Measurements from ENCODE around the gene SFRP5. TPM values are rescaled to one million over a fixed set of nuclear protein-coding genes. Genes with fewer than 3 reads are reported as not detected.

The SFRP5 gene
- polyA plus RNA-seq, 6 donors from 2014 or later, result not detected

DNA sequence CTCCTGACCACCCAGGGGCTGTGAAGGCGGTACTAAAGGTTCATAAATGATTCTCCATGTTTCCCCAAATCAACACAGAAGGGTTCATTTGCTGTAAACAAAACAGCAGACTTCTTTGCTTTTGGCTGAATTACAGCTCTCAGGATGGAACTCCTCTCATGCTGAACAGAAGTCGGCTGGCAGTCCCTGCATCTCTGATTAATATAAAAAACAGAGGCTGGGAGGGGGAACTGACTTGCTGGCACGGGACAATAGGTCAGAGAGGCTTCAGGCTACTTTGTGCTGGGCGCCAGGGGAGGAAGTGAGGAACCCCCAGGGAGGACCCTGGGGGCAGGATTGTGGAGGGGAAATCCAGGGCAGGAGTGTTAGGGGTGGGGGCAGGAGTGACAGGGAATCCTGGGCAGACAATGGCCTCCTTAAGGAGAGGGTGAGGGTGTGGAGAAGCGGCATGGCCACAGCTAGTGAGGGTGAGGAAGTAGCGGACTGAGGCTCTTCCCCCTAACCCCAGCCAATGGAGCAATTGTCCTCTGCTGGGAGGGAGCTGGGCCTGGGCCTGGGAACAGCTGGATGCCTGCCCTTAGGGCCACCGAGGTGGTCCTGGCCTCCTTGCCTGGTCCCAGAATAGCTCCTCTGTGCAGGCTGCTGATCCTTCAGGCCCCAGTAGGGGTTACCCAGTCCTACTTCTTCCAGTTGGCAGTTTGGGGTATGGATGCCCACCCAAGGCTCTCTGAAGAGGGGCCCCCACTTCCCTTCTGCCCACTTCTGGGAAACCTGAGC, 9.2 kb upstream of the SFRP5 start:
- ATAC-seq (ENCODE audit: low read depth in 2 of 2), result no peak

GRCh38 chr10:97779975-97780374, 8.2 kb upstream of the SFRP5 start:
- Mint-ChIP-seq H3K27ac (no peak overlapping the region), H3K4me1 (no peaks in the 10 kb centered on the region)

More for the DNA sequence above, 9.2 kb upstream of the SFRP5 start:
- H3K27me3 Mint-ChIP-seq, result peaks cover 0 to 6% (median 0%) of the 10 kb centered on the region in 3 donors
- no peak overlapping the region for H3K27ac Mint-ChIP-seq
- no peaks in the 10 kb centered on the region for H3K9me3 Mint-ChIP-seq
- DNase-seq, result no peak
- no peaks in the 10 kb centered on the region for H3K4me1 Mint-ChIP-seq
- H3K4me3 Mint-ChIP-seq, result no peak overlapping the region
- H3K36me3 Mint-ChIP-seq, result no peaks in the 10 kb centered on the region

DNA sequence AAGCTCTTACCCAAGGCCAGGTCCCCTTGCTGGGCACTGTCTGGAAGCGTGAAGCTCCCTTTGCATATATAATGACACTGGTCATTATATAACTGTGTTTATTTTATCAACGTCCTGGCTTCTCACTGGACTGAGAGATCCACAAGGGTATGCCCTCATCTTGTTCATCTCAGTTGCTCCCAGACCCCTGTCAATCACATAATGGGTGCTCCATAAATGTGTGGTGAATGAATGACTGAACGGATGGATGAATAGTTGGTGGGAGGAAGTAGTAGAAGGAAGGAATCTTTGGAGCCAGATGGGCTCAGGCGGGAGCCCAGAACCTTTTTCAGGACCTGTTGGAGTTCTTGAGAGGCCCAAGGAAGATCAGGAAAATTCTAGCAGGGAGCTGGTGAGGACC, 7.7 kb upstream of the SFRP5 start:
- DNase-seq (no peak), ATAC-seq (ENCODE audit: low read depth in 2 of 2) (no peak)
- H3K27ac Mint-ChIP-seq, result no peak overlapping the region
- H3K4me3 Mint-ChIP-seq, result no peak overlapping the region
- H3K36me3 Mint-ChIP-seq, result no peaks in the 10 kb centered on the region
- no peaks in the 10 kb centered on the region for H3K4me1 Mint-ChIP-seq
- no peaks in the 10 kb centered on the region for H3K9me3 Mint-ChIP-seq
- H3K27me3 Mint-ChIP-seq, result peaks cover 0 to 6% (median 0%) of the 10 kb centered on the region in 3 donors

More at GRCh38 chr10:97779975-97780374, 8.2 kb upstream of the SFRP5 start:
- Mint-ChIP-seq H3K36me3 (no peaks in the 10 kb centered on the region), H3K4me3 (no peak overlapping the region), H3K27me3 (peaks cover 0 to 6% (median 0%) of the 10 kb centered on the region in 3 donors), H3K9me3 (no peaks in the 10 kb centered on the region)
- no peak for ATAC-seq (ENCODE audit: low read depth in 2 of 2)
- no peak for DNase-seq

- H3K4me1 Mint-ChIP-seq, result no peaks in the 10 kb centered on the region
- DNase-seq (no peak), ATAC-seq (ENCODE audit: low read depth in 2 of 2) (no peak)
- no peak overlapping the region for H3K4me3 Mint-ChIP-seq
- no peaks in the 10 kb centered on the region for H3K36me3 Mint-ChIP-seq
- H3K27me3 Mint-ChIP-seq, result peaks cover 0 to 10% (median 2%) of the 10 kb centered on the region in 3 donors
- no peaks in the 10 kb centered on the region for H3K9me3 Mint-ChIP-seq
- no peak overlapping the region for H3K27ac Mint-ChIP-seq
Measured at GRCh38 chr10:97778452-97779302, 6.9 kb upstream of the SFRP5 start.

- no peak for ATAC-seq (ENCODE audit: low read depth in 2 of 2)
- Mint-ChIP-seq H3K27ac (peak overlapping the region in 1 of 6 donors; percentile 63), H3K36me3 (no peaks in the 10 kb centered on the region), H3K27me3 (peaks cover 10 to 25% (median 17%) of the 10 kb centered on the region in 3 donors), H3K4me1 (peaks cover 2 to 3% (median 3%) of the 10 kb centered on the region in 3 donors), H3K4me3 (no peak overlapping the region), H3K9me3 (no peaks in the 10 kb centered on the region)
- no peak for DNase-seq
Measured at GRCh38 chr10:97777143-97777542, 5.3 kb upstream of the SFRP5 start.

DNA sequence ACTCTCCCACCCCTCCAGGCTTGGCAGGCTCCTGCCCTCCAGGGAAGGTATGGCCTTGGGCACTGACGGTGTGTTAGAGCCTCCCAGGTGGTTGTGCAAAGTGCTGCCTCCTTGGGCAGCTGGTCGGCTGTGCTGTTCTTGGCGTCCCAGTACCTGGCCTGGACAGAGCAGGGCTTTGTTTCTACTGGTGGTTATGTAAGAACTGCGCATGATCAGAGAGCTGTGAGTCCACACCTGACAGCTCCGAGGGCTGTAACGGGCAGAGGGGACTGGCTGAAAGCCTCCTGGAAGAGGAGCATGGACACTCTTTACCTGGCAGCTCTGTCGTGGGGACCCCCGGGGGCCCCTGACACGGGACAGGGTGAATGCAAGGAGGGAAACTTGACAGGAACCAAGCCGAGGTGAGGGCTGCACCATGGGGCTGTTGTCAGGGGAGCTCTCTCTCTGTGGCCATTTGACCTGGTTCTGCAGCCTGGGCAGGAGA, 3.1 kb upstream of the SFRP5 start:
- H3K4me1 Mint-ChIP-seq, result peaks cover 13 to 21% (median 19%) of the 10 kb centered on the region in 3 donors
- DNase-seq (no peak), ATAC-seq (ENCODE audit: low read depth in 2 of 2) (no peak)
- H3K9me3 Mint-ChIP-seq, result no peaks in the 10 kb centered on the region
- H3K4me3 Mint-ChIP-seq, result no peak overlapping the region
- no peak overlapping the region for H3K27ac Mint-ChIP-seq
- no peaks in the 10 kb centered on the region for H3K36me3 Mint-ChIP-seq
- H3K27me3 Mint-ChIP-seq, result peaks cover 21 to 39% (median 37%) of the 10 kb centered on the region in 3 donors

DNA sequence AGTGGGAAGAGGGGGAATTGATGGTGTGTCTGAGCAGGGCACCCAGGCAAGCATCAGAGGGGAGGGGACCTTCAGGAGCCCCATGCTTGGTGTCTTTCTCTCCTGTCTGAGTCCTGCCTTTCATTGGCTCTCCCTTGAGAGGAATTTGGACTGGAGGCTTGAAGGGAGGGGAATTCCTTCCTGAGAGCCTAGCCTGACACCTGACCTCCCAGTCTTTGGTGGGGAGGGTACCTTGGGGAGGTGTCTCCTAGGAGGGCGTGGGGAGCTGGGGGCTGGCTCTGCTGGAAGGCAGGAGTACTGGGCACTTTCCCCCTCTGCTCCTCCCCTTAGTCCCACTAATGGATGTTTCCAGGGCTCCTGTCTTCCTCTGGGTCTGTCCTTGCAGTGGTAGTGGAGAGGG, 1.3 kb upstream of the SFRP5 start:
- Mint-ChIP-seq H3K4me3 (no peak overlapping the region), H3K36me3 (peaks cover 0 to 2% of the 10 kb centered on the region in 2 donors), H3K4me1 (peaks cover 16 to 21% (median 19%) of the 10 kb centered on the region in 3 donors), H3K27me3 (peaks cover 26 to 56% (median 46%) of the 10 kb centered on the region in 3 donors), H3K9me3 (no peaks in the 10 kb centered on the region), H3K27ac (no peak overlapping the region)
- ATAC-seq (ENCODE audit: low read depth in 2 of 2) (no peak), DNase-seq (no peak)

- Mint-ChIP-seq H3K4me1 (peaks cover 19 to 21% (median 20%) of the 10 kb centered on the region in 3 donors), H3K27me3 (peaks cover 26 to 60% (median 46%) of the 10 kb centered on the region in 3 donors), H3K9me3 (no peaks in the 10 kb centered on the region), H3K4me3 (peak overlapping the region in 5 of 8 donors; percentile 45 to 80 (median 53)), H3K36me3 (peaks cover 0 to 10% of the 10 kb centered on the region in 2 donors), H3K27ac (no peak overlapping the region)
- ATAC-seq (ENCODE audit: low read depth in 2 of 2), result no peak
- DNase-seq, result no peak
Measured at GRCh38 chr10:97771055-97771891, 526 bp downstream of the SFRP5 start.

GRCh38 chr10:97770255-97770654, 1.5 kb downstream of the SFRP5 start:
- peaks cover 0 to 10% of the 10 kb centered on the region in 2 donors for H3K36me3 Mint-ChIP-seq
- no peak overlapping the region for H3K27ac Mint-ChIP-seq
- H3K9me3 Mint-ChIP-seq, result no peaks in the 10 kb centered on the region
- DNase-seq (no peak), ATAC-seq (ENCODE audit: low read depth in 2 of 2) (no peak)
- H3K4me1 Mint-ChIP-seq, result peaks cover 19 to 26% (median 20%) of the 10 kb centered on the region in 3 donors
- H3K27me3 Mint-ChIP-seq, result peaks cover 26 to 60% (median 46%) of the 10 kb centered on the region in 3 donors
- H3K4me3 Mint-ChIP-seq, result peak overlapping the region in 4 of 8 donors; percentile 24 to 86 (median 54)

GRCh38 chr10:97768322-97769315, 3.2 kb downstream of the SFRP5 start:
- peak overlapping the region in 1 of 6 donors; percentile 70 for H3K27ac Mint-ChIP-seq
- no peaks in the 10 kb centered on the region for H3K9me3 Mint-ChIP-seq
- peaks cover 0 to 10% of the 10 kb centered on the region in 2 donors for H3K36me3 Mint-ChIP-seq
- H3K27me3 Mint-ChIP-seq, result peaks cover 26 to 56% (median 43%) of the 10 kb centered on the region in 3 donors
- ATAC-seq (ENCODE audit: low read depth in 2 of 2) (no peak), DNase-seq (no peak)
- H3K4me3 Mint-ChIP-seq, result no peak overlapping the region
- peaks cover 29 to 38% (median 32%) of the 10 kb centered on the region in 3 donors for H3K4me1 Mint-ChIP-seq

GRCh38 chr10:97766996-97767924, 4.5 kb downstream of the SFRP5 start:
- Mint-ChIP-seq H3K27ac (peak overlapping the region in 1 of 6 donors; percentile 16), H3K27me3 (peaks cover 17 to 42% (median 30%) of the 10 kb centered on the region in 3 donors), H3K4me1 (peaks cover 28 to 36% (median 35%) of the 10 kb centered on the region in 3 donors), H3K9me3 (no peaks in the 10 kb centered on the region), H3K4me3 (no peak overlapping the region), H3K36me3 (peaks cover 0 to 10% of the 10 kb centered on the region in 2 donors)
- ATAC-seq (ENCODE audit: low read depth in 2 of 2) (no peak), DNase-seq (no peak)
